ENCODE data around the gene HAND2. TPM values are rescaled to one million over a fixed set of nuclear protein-coding genes. Genes with fewer than 3 reads are reported as not detected.

Gene HAND2
- total and polyA plus RNA-seq, 4 donors = 0.06 to 0.77 (median 0.21) TPM

DNA sequence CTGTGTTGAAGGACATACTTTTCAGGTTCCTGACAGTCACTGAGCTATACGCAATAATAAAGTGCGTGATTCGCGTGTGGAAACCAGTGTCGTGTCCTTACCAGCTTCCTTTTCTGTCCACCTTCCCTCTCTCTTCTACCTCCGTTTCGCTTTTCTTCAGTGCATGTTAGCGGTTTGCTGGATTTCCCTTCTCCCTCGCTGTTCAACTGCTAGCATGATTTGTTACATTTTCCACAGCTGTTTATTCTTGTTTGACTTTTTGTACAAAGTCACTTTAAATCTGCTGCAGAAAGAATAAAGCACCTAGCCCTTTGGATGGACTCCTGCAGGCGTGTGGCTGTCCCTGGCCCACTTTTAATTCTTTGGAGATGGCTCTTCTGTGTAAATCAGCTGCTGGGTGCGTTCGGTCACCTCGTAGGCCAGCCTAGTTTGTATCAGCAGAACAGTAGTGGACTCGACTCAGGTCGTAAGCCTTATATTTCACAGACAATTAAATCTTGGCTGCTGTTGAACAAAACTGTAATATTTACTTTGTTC is 8.9 kb upstream of the HAND2 start:
- peaks cover 14 to 95% (median 84%) of the 10 kb centered on the region in 3 donors for H3K27me3 ChIP-seq (ENCODE audit: control insufficient read depth in 3 of 3, insufficient read depth in 3 of 3, low read length in 2 of 3)
- ATAC-seq (ENCODE audit: insufficient read depth, low FRiP score) (no peak), DNase-seq (peak in 1 of 3 donors; percentile 48)
- TF ChIP-seq CTCF (IDR thresholded peaks at IDR 0.05; ENCODE audit: control extremely low read depth, extremely low read depth) = no peak
- H3K9ac ChIP-seq (ENCODE audit: insufficient read depth in 1 of 2, low read length in 2 of 2) = no peak overlapping the region
- H3K4me3 ChIP-seq = no peak overlapping the region
- 6 to 8% methylated on average over 15 of the region's 15 CpGs for WGBS, 2 donors
- peaks cover 0 to 10% (median 0%) of the 10 kb centered on the region in 4 donors for H3K9me3 ChIP-seq (ENCODE audit: control insufficient read depth in 4 of 4, insufficient read depth in 3 of 4, low read length in 3 of 4)
- peak overlapping the region in 1 of 2 donors; percentile 82 for H3K27ac ChIP-seq (ENCODE audit: low read depth in 1 of 2, low read length in 1 of 2)
- no peaks in the 10 kb centered on the region for H3K36me3 ChIP-seq (ENCODE audit: control insufficient read depth in 4 of 4, insufficient read depth in 4 of 4, low read length in 4 of 4)
- peaks cover 0 to 14% (median 12%) of the 10 kb centered on the region in 5 donors for H3K4me1 ChIP-seq (ENCODE audit: control insufficient read depth in 5 of 5, insufficient read depth in 5 of 5, low read length in 5 of 5)

DNA sequence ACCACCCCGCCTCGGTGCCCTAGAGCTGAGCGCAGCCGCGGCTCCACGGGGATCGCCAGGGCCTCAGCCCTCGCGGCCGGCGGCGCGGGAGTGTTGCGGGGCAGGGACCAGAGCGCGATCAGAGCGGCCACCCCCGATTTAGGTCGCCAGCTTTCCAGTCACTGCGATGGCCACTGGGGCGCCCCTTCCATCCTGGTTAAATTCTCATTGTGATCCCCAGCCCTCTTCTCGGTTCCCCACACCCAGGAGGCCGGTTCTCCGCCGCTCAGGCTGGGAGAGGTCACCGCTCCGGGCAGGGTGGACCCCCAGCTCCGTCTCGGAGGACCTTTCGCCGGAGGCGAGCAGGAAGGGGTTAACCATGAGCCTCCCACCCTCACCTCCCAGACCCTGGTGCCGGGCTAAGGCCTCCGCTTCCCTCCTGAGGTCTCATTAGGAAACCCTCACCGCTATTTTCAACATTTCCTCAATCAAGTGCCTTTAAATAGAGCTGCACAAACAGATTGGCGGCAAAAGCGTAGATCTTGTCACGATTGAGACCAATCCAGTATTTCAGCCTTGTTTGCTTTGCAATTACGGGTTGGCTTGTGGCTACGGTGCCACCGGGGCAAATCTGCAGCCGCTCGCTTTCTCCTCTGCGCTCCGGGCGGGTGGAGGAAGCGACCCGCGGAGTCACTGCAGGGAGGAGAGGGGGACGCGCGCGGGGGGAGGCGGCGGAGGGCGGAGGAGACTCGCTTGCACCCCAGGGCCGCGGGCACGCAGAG is 8.3 kb upstream of the HAND2 start:
- no peak overlapping the region for H3K4me3 ChIP-seq
- H3K9ac ChIP-seq (ENCODE audit: insufficient read depth in 1 of 2, low read length in 2 of 2) = no peak overlapping the region
- WGBS, 2 donors = 1 to 5% methylated on average over 56 to 60 of the region's 60 CpGs

DNA sequence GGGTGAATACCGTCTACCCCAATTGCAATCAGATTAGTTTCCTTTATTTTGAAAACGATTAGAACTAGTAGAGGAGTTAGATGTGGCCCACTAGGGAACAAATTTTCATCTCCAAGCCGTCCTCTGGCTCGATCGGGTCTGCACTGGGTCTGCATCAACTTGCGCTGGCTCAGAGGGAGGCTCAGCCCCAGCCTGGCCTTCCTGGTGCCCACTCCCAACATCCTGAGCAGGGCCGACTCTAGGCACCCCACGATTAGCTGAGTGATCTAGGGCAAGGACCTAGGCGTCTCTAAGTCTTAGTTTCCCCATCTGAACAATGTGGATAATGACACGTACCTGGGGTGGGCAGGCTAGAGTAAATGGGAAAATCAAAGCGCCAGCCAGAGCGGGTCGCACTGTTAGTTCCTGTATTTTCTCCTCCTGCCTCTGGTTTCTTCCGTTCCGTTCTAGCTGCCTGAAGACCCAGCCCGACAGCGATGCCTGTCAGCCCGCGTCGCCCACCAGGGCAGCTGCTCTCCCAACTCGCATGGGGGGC is 7.7 kb upstream of the HAND2 start:
- peaks cover 0 to 16% (median 0%) of the 10 kb centered on the region in 4 donors for H3K9me3 ChIP-seq (ENCODE audit: control insufficient read depth in 4 of 4, insufficient read depth in 3 of 4, low read length in 3 of 4)
- H3K27me3 ChIP-seq (ENCODE audit: control insufficient read depth in 3 of 3, insufficient read depth in 3 of 3, low read length in 2 of 3) = peaks cover 15 to 97% (median 89%) of the 10 kb centered on the region in 3 donors
- TF ChIP-seq CTCF (IDR thresholded peaks at IDR 0.05; ENCODE audit: control extremely low read depth, extremely low read depth) = no peak
- no peaks in the 10 kb centered on the region for H3K36me3 ChIP-seq (ENCODE audit: control insufficient read depth in 4 of 4, insufficient read depth in 4 of 4, low read length in 4 of 4)
- peak in 2 of 3 donors; percentile 13 to 31 for DNase-seq
- H3K4me1 ChIP-seq (ENCODE audit: control insufficient read depth in 5 of 5, insufficient read depth in 5 of 5, low read length in 5 of 5) = peaks cover 0 to 14% (median 12%) of the 10 kb centered on the region in 5 donors
- H3K9ac ChIP-seq (ENCODE audit: insufficient read depth in 1 of 2, low read length in 2 of 2) = no peak overlapping the region
- H3K4me3 ChIP-seq = no peak overlapping the region
- H3K27ac ChIP-seq (ENCODE audit: low read depth in 1 of 2, low read length in 1 of 2) = peak overlapping the region in 1 of 2 donors; percentile 82
- WGBS, 2 donors = 8 to 11% methylated on average over 21 of the region's 21 CpGs
- ATAC-seq (ENCODE audit: insufficient read depth, low FRiP score) = no peak

More for the DNA sequence above, 8.3 kb upstream of the HAND2 start:
- TF ChIP-seq CTCF (IDR thresholded peaks at IDR 0.05; ENCODE audit: control extremely low read depth, extremely low read depth) = no peak
- no peaks in the 10 kb centered on the region for H3K36me3 ChIP-seq (ENCODE audit: control insufficient read depth in 4 of 4, insufficient read depth in 4 of 4, low read length in 4 of 4)
- peaks cover 13 to 95% (median 86%) of the 10 kb centered on the region in 3 donors for H3K27me3 ChIP-seq (ENCODE audit: control insufficient read depth in 3 of 3, insufficient read depth in 3 of 3, low read length in 2 of 3)
- peaks cover 0 to 14% (median 12%) of the 10 kb centered on the region in 5 donors for H3K4me1 ChIP-seq (ENCODE audit: control insufficient read depth in 5 of 5, insufficient read depth in 5 of 5, low read length in 5 of 5)
- DNase-seq = peak in 2 of 3 donors; percentile 48 to 59
- peaks cover 0 to 10% (median 0%) of the 10 kb centered on the region in 4 donors for H3K9me3 ChIP-seq (ENCODE audit: control insufficient read depth in 4 of 4, insufficient read depth in 3 of 4, low read length in 3 of 4)
- peak overlapping the region in 1 of 2 donors; percentile 82 for H3K27ac ChIP-seq (ENCODE audit: low read depth in 1 of 2, low read length in 1 of 2)
- ATAC-seq (ENCODE audit: insufficient read depth, low FRiP score) = peak; percentile 61
